Activated CD4-positive, alpha-beta memory T cell treated with anti-CD3 and anti-CD28 coated beads for 36 hours (primary cell): ENCODE measurements around the gene LYPD8. TPM values are rescaled to one million over a fixed set of nuclear protein-coding genes. Genes with fewer than 3 reads are reported as not detected.

ENCODE experiments used
- CTCF ChIA-PET: fragments of 350-600 bp; sonication (Branson Sonifier 250); formaldehyde crosslinking; loops from one replicate; lab custom pipeline; 2021; ENCODE audit warnings: antibody characterized with exemption, inconsistent platforms; lab: Charles Lee
- POLR2A ChIA-PET: fragments of 350-600 bp; sonication (Branson Sonifier 250); formaldehyde crosslinking; loops from one replicate; lab custom pipeline; 2021; ENCODE audit warnings: antibody characterized with exemption; lab: Charles Lee
- DNase-seq: peaks from one replicate; pipeline ENCODE4 v3.0.0-alpha.2; 2020
- H3K27ac Mint-ChIP-seq: one replicate; pipeline ENCODE4 v1.8.0; 2021; ENCODE audit warnings: mixed read lengths
- H3K27me3 Mint-ChIP-seq: one replicate; pipeline ENCODE4 v1.8.0; 2021; ENCODE audit warnings: mixed read lengths
- H3K36me3 Mint-ChIP-seq: one replicate; pipeline ENCODE4 v1.8.0; 2021; ENCODE audit warnings: mixed read lengths
- H3K4me1 Mint-ChIP-seq: one replicate; pipeline ENCODE4 v1.8.0; 2021; ENCODE audit warnings: low read depth, mixed read lengths
- H3K4me3 Mint-ChIP-seq: one replicate; pipeline ENCODE4 v1.8.0; 2021; ENCODE audit warnings: mild to moderate bottlenecking, mixed read lengths
- H3K9me3 Mint-ChIP-seq: one replicate; pipeline ENCODE4 v1.8.0; 2021; ENCODE audit warnings: mixed read lengths
- intact Hi-C: fragments of 100-400 bp; cut with micrococcal nuclease; formaldehyde crosslinking; loops from one replicate; pipeline ENCODE4 v1.15.1; 2023
- total RNA-seq, 2 experiments: library from RNA; stranded (reverse); gene quantifications; one replicate each; pipeline ENCODE4 v1.2.3, GENCODE V29; 2021

Gene LYPD8
- total RNA-seq, 2 experiments from 2014 or later, result not detected

DNA sequence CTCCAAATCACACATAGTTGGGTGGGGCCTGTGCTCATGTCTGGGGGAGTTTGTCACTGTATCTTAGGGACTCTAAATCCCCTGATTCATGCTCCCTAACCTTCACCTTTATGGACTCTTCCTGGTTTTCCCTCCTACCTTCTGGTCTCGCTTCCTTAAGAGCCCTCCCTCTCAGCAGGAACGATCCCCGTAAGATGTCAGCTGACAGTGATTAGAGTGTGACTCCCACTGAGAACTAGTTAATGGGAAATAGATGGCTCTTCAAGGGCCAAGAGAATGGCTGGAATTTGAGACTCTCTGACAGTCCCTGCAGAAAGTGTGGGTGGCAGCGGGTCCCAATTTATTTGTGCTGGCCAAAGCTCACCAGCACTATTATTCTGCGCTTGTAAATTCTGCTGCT lies 22.0 kb downstream of the LYPD8 start:
- ChIA-PET CTCF (no interaction called here), POLR2A (no interaction called here)
- intact Hi-C loops, result no loop called here
- H3K36me3 Mint-ChIP-seq, result no peaks in the 10 kb centered on the region
- no peak overlapping the region for H3K4me3 Mint-ChIP-seq
- no peak for DNase-seq
- H3K9me3 Mint-ChIP-seq, result peaks cover 5% of the 10 kb centered on the region
- peaks cover 5% of the 10 kb centered on the region for H3K27me3 Mint-ChIP-seq
- no peaks in the 10 kb centered on the region for H3K4me1 Mint-ChIP-seq
- no peak overlapping the region for H3K27ac Mint-ChIP-seq

DNA sequence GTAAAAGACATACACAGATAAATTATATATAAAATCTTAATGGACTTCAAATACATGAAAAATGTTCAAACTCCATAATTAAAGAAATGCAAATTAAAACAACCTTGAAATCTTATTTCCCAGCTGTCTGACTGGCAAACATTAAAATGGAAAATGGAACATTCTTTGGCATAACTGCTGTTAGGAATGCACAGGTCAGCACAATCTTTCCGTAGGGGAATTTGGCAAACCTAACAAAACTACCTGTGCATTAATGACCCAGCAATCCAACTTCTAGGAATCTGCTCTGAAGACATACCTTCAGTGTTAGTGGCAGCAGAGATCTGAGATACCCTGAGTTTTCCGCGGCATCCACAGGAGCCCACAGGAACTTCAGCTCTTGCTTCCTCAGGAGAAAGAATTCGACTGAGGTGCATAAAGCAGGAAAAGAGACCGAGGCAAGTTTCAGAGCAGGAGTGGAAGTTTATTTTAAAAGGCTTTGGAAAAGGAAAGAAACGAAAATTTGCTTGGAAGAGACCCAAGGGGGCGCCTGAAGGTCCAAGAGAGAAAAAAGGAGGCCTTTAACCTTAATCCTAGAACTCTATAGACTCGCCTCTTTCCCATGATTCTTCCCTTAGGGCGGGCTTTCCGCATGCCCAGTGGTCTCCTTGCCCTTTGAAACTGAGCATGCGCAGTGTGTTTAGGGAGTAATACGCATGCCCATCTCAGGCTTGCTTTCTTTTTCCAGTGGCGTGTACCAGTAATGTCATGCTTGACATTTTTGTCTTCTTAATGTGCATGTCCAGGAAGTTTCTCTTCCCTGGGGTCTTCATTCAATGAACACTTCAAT lies 24.8 kb downstream of the LYPD8 start:
- POLR2A ChIA-PET, result no interaction called here

DNA sequence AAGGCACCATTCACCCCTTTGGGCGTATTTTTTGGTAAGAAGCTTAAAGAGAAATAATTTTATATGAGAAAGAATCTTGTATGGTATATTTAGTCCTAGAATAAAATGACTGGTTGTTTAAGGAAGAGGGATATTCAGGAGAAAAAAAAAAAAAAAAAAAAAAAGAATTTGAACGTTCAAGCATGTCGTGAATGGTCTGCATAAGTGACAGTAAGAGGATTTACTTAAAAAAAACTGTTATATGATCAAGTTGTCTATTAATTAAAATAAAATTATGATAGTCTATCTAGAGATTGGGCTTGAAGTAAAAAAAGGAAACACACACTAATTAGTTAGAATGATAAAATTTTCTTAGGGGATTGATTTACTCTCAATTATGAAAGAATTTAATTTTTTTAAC lies 41.3 kb downstream of the LYPD8 start:
- ChIA-PET CTCF (no interaction called here), POLR2A (no interaction called here)
- Mint-ChIP-seq H3K9me3 (peaks cover 14% of the 10 kb centered on the region), H3K4me3 (no peak overlapping the region), H3K4me1 (no peaks in the 10 kb centered on the region), H3K27me3 (peaks cover 19% of the 10 kb centered on the region), H3K36me3 (no peaks in the 10 kb centered on the region), H3K27ac (no peak overlapping the region)
- intact Hi-C loops, result no loop called here
- no peak for DNase-seq

More for the DNA sequence above, 24.8 kb downstream of the LYPD8 start:
- H3K4me1 Mint-ChIP-seq, result no peaks in the 10 kb centered on the region
- no peak overlapping the region for H3K4me3 Mint-ChIP-seq
- peaks cover 1% of the 10 kb centered on the region for H3K27me3 Mint-ChIP-seq
- CTCF ChIA-PET, result no interaction called here
- no peak overlapping the region for H3K27ac Mint-ChIP-seq
- DNase-seq, result no peak
- no peaks in the 10 kb centered on the region for H3K36me3 Mint-ChIP-seq
- peaks cover 5% of the 10 kb centered on the region for H3K9me3 Mint-ChIP-seq
- intact Hi-C loops, result no loop called here

DNA sequence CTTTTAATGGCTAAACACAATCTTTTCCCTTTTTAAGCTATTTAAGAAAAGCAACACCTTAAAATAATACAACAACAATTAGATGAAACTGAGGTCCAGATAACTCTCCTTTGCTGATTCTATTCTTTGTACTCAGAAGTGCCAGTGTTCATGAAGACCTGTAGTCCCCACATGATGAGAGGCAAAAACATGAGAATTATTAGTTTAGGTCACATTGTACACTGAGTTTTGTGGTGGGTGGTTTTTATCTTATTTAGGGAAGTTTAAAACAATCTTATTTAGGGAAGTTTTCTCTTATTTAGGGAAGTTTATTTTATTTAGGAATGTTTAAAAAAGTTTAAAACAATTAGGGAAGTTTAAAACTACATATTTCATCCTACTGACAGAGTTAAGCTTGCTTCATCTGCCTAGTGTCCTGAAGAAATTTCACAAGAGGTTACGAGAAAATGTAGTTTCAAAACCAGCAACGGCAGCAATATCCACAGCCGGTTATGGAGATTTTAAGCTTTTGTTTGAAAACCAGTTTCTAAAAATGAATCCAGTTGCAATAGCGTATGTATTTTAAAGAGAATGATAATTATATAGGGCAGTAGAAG lies 45.2 kb downstream of the LYPD8 start:
- ChIA-PET POLR2A (no interaction called here), CTCF (no interaction called here)
- no peak for DNase-seq
- no peak overlapping the region for H3K4me3 Mint-ChIP-seq
- H3K27me3 Mint-ChIP-seq, result peaks cover 34% of the 10 kb centered on the region
- peaks cover 9% of the 10 kb centered on the region for H3K9me3 Mint-ChIP-seq
- intact Hi-C loops, result no loop called here
- H3K4me1 Mint-ChIP-seq, result no peaks in the 10 kb centered on the region
- H3K36me3 Mint-ChIP-seq, result no peaks in the 10 kb centered on the region
- H3K27ac Mint-ChIP-seq, result no peak overlapping the region

DNA sequence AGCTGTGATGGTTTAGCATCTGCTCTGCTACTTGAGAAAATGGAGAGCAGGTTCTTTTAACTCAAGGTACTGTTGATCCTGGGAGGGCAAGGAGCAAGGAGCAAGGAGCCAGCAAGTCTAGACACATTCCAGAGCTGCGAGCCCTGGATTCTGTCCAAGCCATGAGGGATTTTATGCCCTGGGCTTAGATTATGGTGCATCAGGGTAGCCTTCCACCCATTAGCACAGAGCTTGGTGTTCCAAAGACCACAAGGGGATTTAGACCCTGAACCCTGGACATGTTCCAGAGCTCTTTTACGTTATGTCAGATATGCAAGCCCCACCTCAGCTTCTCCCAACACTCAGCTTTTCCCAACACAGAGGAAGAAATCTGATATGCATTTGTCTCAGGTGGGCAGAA lies 51.0 kb downstream of the LYPD8 start:
- Mint-ChIP-seq H3K27me3 (peaks cover 19% of the 10 kb centered on the region), H3K36me3 (no peaks in the 10 kb centered on the region)

DNA sequence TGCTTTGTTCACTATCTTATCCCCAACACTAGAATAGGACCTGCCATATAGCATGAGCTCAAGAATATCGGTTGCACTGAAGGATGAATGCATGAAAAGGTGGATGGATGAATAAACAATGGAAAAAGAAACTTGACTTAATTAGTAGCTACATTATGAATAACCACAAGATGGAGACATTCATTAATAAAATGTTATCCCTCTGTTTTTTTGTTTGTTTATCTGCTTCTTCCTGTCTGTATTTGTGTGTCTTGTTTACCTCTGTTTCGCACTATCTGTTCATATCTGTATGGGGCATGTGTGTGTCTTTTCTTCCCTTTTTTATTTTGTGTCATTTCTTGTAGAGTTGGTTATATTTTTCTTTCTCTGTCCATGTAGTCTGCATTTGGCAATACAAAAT lies 51.9 kb downstream of the LYPD8 start:
- H3K36me3 Mint-ChIP-seq, result no peaks in the 10 kb centered on the region

More for the DNA sequence above, 51.0 kb downstream of the LYPD8 start:
- no peak overlapping the region for H3K27ac Mint-ChIP-seq
- no peaks in the 10 kb centered on the region for H3K4me1 Mint-ChIP-seq
- H3K9me3 Mint-ChIP-seq, result no peaks in the 10 kb centered on the region
- intact Hi-C loops, result no loop called here
- no peak overlapping the region for H3K4me3 Mint-ChIP-seq
- ChIA-PET CTCF (no interaction called here), POLR2A (no interaction called here)
- DNase-seq, result no peak

DNA sequence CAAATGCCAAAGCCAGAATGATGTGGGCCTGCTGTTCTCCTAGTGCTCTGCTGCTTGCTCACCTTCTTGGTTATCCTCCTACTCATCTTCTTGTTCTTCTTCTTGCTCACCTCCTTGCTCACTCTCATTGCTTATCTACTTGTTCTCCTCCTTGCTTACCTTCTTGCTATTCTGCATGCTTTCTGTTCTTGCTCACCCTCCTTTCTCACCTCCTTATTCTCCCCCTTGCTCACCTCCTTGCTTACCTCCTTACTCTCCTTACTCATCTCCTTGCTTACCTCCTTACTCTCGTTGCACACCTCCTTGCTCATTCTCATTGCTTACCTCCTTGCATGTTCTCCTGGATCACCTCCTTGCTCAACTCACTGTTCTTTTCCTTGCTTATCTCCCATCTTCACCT lies 52.8 kb downstream of the LYPD8 start, which contains the start of gene OR14I1:
Gene OR14I1, minus strand, starts transcription at position 53 of the 400 bp plus-strand sequence.
- H3K36me3 Mint-ChIP-seq, result no peaks in the 10 kb centered on the region
- ChIA-PET CTCF (no interaction called here), POLR2A (no interaction called here)
- no peaks in the 10 kb centered on the region for H3K4me1 Mint-ChIP-seq
- no peak within 1 kb of the TSS for H3K27ac Mint-ChIP-seq
- DNase-seq, result no peak
- peaks cover 7% of the 10 kb centered on the region for H3K27me3 Mint-ChIP-seq
- H3K4me3 Mint-ChIP-seq, result no peak within 1 kb of the TSS
- intact Hi-C loops, result no loop called here
- H3K9me3 Mint-ChIP-seq, result no peaks in the 10 kb centered on the region

More for the DNA sequence above, 51.9 kb downstream of the LYPD8 start:
- H3K4me3 Mint-ChIP-seq, result no peak overlapping the region
- intact Hi-C loops, result no loop called here
- DNase-seq, result no peak
- no peaks in the 10 kb centered on the region for H3K9me3 Mint-ChIP-seq
- ChIA-PET POLR2A (no interaction called here), CTCF (no interaction called here)
- H3K4me1 Mint-ChIP-seq, result no peaks in the 10 kb centered on the region
- no peak overlapping the region for H3K27ac Mint-ChIP-seq
- peaks cover 15% of the 10 kb centered on the region for H3K27me3 Mint-ChIP-seq

DNA sequence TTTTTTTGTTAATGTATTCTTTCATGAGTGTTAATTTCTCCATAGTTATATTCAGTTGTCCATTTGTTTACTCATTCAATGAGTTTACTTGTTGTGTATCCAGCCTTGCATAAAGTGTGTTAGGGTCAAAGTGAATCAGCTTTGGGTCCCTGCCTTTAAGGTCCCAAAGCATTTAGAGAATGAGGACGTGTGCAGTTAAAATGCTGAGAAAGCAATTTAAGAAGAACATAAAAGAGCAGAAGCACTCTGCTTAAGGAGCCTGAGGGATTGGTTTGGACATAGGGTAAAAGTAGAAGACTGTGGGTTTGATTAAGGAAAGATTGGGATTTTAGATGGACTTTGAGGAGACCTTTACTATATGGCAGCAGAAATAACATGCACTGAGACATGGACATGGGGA lies 56.5 kb downstream of the LYPD8 start:
- POLR2A ChIA-PET, result no interaction called here
- Mint-ChIP-seq H3K36me3 (no peaks in the 10 kb centered on the region), H3K9me3 (no peaks in the 10 kb centered on the region), H3K27ac (no peak overlapping the region), H3K27me3 (peaks cover 3% of the 10 kb centered on the region), H3K4me3 (no peak overlapping the region), H3K4me1 (no peaks in the 10 kb centered on the region)
- intact Hi-C loops, result no loop called here
- no peak for DNase-seq
- CTCF ChIA-PET, result no interaction called here

DNA sequence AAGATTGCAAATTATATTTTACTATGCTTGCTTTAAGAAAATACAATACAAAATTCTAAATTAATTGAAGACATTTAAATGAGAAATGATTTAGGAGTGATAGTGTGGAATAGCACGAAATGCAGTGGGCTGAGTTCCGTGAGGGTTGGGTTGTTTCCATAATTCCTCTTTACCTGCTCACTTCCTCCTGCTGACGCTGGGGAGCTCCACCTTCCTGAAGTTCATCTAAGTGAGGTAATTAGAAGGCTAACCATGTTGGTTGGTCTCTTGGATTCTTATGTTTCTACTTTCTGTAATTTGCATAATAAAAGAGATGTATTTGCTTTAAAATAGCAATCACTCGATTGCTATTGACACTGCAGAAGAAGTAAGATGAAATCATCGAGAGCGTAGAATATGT lies 57.7 kb downstream of the LYPD8 start:
- no peaks in the 10 kb centered on the region for H3K4me1 Mint-ChIP-seq
- no peak overlapping the region for H3K4me3 Mint-ChIP-seq
- H3K27me3 Mint-ChIP-seq, result peaks cover 3% of the 10 kb centered on the region
- intact Hi-C loops, result no loop called here
- POLR2A ChIA-PET, result no interaction called here
- DNase-seq, result no peak
- H3K9me3 Mint-ChIP-seq, result no peaks in the 10 kb centered on the region
- H3K36me3 Mint-ChIP-seq, result no peaks in the 10 kb centered on the region
- CTCF ChIA-PET, result interaction anchor here (1.3 kb wide), 1 partner anchor 80 kb away, joined by 3 read pairs; no protein-coding TSS in a partner anchor
- H3K27ac Mint-ChIP-seq, result no peak overlapping the region

DNA sequence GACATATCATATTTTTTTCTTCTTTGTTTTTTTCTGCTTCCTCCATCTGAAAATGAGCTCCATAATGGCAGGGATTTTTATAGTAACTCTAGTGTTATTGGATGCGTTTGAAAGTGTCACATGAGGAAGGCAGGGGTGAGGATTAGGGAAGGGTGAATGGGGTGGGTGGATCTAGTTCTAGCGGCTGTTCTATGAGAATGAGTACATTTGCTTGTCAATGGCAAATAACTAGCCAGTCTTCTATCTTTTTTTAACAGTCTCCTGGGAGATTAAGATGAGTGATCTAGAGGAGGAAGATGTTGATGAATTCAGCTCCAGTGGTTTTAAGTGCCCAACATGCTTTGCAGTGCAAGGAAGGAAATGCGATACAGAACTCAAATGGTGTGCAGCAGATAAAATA lies 58.8 kb downstream of the LYPD8 start:
- Mint-ChIP-seq H3K4me3 (no peak overlapping the region), H3K27ac (no peak overlapping the region), H3K36me3 (no peaks in the 10 kb centered on the region), H3K9me3 (no peaks in the 10 kb centered on the region), H3K4me1 (no peaks in the 10 kb centered on the region), H3K27me3 (peaks cover 5% of the 10 kb centered on the region)
- ChIA-PET CTCF (interaction anchor here (0.8 to 1.3 kb wide), 2 partner anchors 11 to 79 kb away, joined by 3 to 4 read pairs; no protein-coding TSS in a partner anchor), POLR2A (no interaction called here)
- DNase-seq, result no peak
- intact Hi-C loops, result loop anchor here (1.0 kb wide), 1 partner anchor 111 kb away; no protein-coding TSS in a partner anchor

DNA sequence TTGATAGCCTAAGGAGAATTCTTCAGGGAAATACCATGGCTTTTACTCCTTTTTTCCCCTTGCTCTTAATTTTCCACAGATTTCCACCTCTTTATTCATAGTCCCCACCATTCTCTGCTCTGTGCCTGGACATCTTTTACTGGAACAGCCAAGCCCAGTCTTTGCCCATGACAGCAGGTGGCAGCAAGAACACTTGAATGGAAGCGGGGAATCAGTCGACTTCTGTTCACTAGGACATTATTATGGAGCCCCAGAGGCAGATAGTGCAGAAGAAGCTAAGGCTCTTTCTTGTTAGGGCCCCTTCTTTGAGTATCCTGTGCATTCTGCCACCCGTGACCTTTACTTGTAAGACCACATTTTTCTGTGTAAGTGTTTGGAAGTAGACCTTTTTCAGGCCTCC lies 59.3 kb downstream of the LYPD8 start:
- no peak overlapping the region for H3K27ac Mint-ChIP-seq
- peaks cover 6% of the 10 kb centered on the region for H3K27me3 Mint-ChIP-seq
- DNase-seq, result peak; percentile 28
- H3K4me1 Mint-ChIP-seq, result no peaks in the 10 kb centered on the region
- ChIA-PET POLR2A (no interaction called here), CTCF (interaction anchor here (0.8 kb wide), 1 partner anchor 10 kb away, joined by 4 read pairs; no protein-coding TSS in a partner anchor)
- H3K9me3 Mint-ChIP-seq, result no peaks in the 10 kb centered on the region
- intact Hi-C loops, result loop anchor here (1.0 kb wide), 1 partner anchor 111 kb away; no protein-coding TSS in a partner anchor
- H3K4me3 Mint-ChIP-seq, result no peak overlapping the region
- H3K36me3 Mint-ChIP-seq, result no peaks in the 10 kb centered on the region

DNA sequence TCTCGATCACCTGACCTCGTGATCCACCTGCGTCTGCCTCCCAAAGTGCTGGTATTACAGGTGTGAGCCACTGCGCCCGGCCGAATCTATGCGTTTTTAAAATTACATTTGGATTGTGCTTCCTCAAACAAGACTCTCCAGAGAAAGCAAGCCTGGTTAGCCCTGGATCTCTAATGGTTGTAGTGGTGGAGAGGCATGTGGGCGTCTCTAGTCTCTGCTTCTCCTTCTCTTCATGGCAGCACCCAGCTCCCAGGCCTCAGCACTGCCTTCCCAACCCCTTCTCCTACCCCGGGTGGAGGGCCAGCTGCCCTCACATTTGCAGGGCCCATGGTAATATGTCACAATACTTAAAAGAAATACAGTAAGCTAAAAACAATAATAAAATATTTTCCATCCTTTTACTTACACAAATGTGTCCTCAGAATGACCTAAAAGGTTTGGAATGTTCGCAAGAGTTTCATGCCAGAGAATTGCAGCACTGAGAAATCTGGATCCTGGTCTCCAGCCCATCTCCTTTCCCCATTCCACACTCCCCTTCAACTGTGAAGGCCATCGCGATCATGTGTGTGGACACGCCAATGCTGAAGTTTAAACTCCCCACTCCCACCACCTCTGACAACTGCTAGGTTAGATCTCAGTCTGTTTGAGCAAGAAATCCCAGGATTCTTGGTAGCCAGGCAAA lies 60.0 kb downstream of the LYPD8 start:
- intact Hi-C loops, result loop anchor here (1.0 kb wide), 1 partner anchor 112 kb away; no protein-coding TSS in a partner anchor
- peaks cover 7% of the 10 kb centered on the region for H3K27me3 Mint-ChIP-seq

More for the DNA sequence above, 60.0 kb downstream of the LYPD8 start:
- Mint-ChIP-seq H3K27ac (no peak overlapping the region), H3K4me1 (no peaks in the 10 kb centered on the region), H3K9me3 (peaks cover 2% of the 10 kb centered on the region), H3K36me3 (no peaks in the 10 kb centered on the region), H3K4me3 (no peak overlapping the region)
- DNase-seq, result no peak
- CTCF ChIA-PET, result no interaction called here
- POLR2A ChIA-PET, result no interaction called here
